Epithelial cell of proximal tubule (primary cell): ENCODE measurements around the gene MRM2. TPM values are rescaled to one million over a fixed set of nuclear protein-coding genes. Genes with fewer than 3 reads are reported as not detected.

Experiments
- DNase-seq: peaks from one replicate; pipeline ENCODE4 v3.0.0-alpha.2; 2011; ENCODE audit warnings: low read depth
- H3K4me3 ChIP-seq: 2 replicates; pipeline ENCODE4 v1.5.1; 2011; ENCODE audit warnings: low read depth, mild to moderate bottlenecking, low read length
- CTCF ChIP-seq: conservative IDR thresholded peaks from 2 replicates; pipeline ENCODE4 v1.5.1; 2012; ENCODE audit warnings: low read depth, mild to moderate bottlenecking, low read length
- total RNA-seq: library from RNA; depleted of rRNA; stranded (reverse); fragments of >200 nt; gene quantifications from 2 replicates; pipeline ENCODE4 v1.2.3, GENCODE V29; 2015

The MRM2 gene
- total RNA-seq, 1 donor from 2014 or later, result 26.1 TPM

GRCh38 chr7:2222516-2222915, 19.5 kb downstream of the MRM2 start:
- no peak for DNase-seq
- TF ChIP-seq CTCF, result no peak
- no peak overlapping the region for H3K4me3 ChIP-seq

GRCh38 chr7:2220954-2221353, 21.1 kb downstream of the MRM2 start:
- H3K4me3 ChIP-seq, result no peak overlapping the region
- no peak for TF ChIP-seq CTCF
- no peak for DNase-seq

GRCh38 chr7:2220506-2220905, 21.5 kb downstream of the MRM2 start:
- TF ChIP-seq CTCF, result no peak
- no peak for DNase-seq
- H3K4me3 ChIP-seq, result no peak overlapping the region

GRCh38 chr7:2220030-2220429, 22.0 kb downstream of the MRM2 start:
- no peak for DNase-seq
- no peak overlapping the region for H3K4me3 ChIP-seq
- TF ChIP-seq CTCF, result no peak

DNA sequence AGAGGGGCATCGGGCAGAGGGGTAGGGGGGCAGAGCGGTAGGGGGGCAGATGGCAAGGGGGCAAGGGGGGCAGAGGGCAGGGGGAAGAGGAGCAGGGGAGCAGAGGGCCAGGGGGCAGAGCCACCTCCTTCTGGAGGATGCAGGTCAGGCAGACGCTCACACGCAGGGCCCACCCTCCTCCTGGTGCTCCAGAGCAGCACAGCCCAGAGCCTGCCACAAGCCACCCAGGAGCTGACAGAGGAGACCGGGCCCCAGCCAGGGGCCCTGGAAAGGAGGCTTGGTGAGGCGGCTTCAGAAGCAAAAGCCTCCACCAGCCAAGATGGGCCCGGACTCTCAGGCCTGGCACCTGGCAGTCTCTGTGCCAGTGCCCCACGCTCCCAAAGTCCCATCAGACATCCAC, 22.4 kb downstream of the MRM2 start:
- no peak for DNase-seq
- H3K4me3 ChIP-seq, result no peak overlapping the region
- TF ChIP-seq CTCF, result no peak

DNA sequence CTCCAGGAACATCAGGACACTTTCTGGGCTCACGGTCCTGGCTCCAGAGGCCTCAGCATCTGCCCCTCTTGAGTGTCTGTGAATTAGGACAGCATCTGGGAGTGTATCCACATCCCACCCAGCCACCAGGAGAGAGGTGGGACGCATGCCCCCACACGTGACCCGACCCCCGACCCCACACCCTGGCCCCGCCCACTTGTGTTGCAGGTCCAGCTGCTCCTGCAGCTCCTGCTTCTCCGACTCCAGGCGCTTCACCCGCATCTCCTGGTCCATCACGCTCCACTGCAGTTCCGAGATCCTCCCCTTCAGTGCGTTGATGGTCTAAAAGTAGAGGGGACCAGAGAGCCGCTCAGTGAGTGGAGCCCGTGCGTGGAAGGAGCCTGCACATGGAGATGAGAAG, 22.9 kb downstream of the MRM2 start:
- DNase-seq, result no peak

DNA sequence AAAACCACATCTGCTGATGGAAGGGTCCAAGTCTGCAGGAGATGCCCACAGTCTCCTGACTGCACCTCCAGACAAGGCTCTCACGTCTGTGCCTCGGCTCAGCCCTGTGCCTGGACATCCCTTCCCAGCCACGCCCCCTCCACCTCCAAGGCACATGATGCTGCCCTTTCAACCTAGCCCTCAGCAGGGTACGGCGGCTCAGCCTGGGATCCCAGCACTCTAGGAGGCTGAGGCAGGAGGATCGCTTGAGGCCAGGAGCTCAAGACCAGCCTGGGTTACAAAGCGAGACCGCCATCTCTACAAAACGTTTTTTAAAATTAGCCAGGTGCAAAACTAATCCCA, 23.6 kb downstream of the MRM2 start:
- DNase-seq, result no peak
- H3K4me3 ChIP-seq, result no peak overlapping the region
- no peak for TF ChIP-seq CTCF

More for the DNA sequence above, 22.9 kb downstream of the MRM2 start:
- no peak for TF ChIP-seq CTCF
- H3K4me3 ChIP-seq, result no peak overlapping the region
